COLO829 (cell line): ENCODE measurements around the gene KIF27.
"Not testable (repeated sequence)": the region's sequence is repeated elsewhere in the genome, so short reads cannot be mapped to it uniquely, and the experiment has no call there.

Source experiments
- DNase-seq: peaks from one replicate; pipeline ENCODE4 v3.0.0; 2012; ENCODE audit warnings: low spot score

Gene KIF27

DNA sequence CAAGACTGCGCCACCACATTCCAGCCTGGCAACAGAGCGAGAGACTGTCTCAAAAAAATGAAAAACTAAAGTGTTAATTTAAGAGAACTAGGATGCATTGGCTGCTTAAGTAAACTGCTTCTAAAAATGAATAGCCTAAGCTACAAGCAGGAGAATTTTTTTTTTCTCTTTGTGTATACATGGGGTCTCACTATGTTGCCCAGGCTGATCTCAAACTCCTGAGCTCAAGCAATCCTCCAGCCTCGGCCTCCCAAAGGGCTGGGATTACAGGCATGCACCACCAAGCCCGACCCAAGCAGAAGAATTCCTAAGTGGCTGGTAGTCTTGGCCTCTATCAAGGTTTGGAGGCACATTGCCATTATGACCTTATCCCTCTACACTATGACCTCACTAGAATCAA lies 106.1 kb downstream of the KIF27 start:
- not testable (repeated sequence) for DNase-seq

DNA sequence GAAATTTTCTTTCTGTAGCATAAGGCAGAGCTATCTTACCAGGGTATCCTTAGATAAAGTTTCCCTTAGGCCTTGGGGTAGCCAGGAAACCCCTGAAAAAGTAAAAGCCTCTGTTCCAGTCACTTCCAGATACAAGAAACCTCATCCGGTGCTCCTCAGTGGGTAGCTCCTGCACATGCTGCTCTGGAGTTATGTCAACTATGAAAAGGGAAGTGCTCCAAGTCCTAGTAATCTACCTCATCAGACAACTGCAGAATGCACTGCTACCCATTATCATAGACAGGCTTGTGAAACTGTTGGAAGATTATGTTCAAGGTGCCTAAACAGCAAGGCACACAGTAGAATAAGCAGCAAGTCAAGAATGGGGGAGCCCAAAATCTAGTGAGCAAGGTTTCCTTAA lies 112.0 kb downstream of the KIF27 start:
- DNase-seq: not testable (repeated sequence)

DNA sequence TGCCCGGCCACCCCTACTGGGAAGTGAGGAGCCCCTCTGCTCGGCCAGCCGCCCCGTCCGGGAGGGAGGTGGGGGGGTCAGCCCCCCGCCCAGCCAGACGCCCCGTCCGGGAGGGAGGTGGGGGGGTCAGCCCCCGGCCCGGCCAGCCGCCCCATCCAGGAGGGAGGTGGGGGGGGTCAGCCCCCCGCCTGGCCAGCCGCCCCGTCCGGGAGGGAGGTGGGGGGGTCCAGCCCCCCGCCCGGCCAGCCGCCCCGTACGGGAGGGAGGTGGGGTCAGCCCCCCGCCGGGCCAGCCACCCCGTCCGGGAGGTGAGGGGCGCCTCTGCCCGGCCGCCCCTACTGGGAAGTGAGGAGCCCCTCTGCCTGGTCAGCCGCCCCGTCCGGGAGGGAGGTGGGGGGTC lies 116.8 kb downstream of the KIF27 start:
- DNase-seq: not testable (repeated sequence)

- DNase-seq: not testable (repeated sequence)
Measured at GRCh38 chr9:83803941-83804340, 117.3 kb downstream of the KIF27 start.

GRCh38 chr9:83800236-83801033 lies 120.8 kb downstream of the KIF27 start:
- DNase-seq: no peak

DNA sequence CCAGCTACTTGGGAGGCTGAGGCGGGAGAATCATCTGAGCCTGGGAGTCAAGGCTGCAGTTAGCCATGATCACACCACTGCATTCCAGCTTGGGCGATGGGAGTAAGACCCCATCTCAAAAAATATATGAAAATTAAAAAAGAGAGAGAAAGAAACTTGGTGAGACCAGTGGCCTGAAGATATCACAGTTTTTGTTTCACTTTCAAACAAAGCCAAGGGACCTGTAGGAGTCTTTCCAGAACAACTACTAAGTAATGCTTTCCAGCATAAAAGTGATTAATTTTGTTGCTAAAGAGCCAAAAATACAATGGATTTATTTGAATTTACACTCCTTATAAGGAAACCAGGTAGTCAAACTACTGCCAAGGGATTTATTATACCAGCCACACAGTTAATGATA lies 127.2 kb downstream of the KIF27 start:
- no peak for DNase-seq

GRCh38 chr9:83792746-83793145 lies 128.5 kb downstream of the KIF27 start:
- DNase-seq: no peak
